HG03039 (cell line): ENCODE results near the gene CALM3.
"Not testable (repeated sequence)": the region's sequence is repeated elsewhere in the genome, so short reads cannot be mapped to it uniquely, and the experiment has no call there.

Source experiments
- ATAC-seq: cut with Tn5 transposase; IDR thresholded peaks from one replicate; pipeline ENCODE4 v1.9.1; 2021; ENCODE audit warnings: mild to moderate bottlenecking, moderate library complexity; ENCODE audit not compliant: unreplicated experiment

CALM3 gene

GRCh38 chr19:46601318-46602224, at the start of gene CALM3:
Gene CALM3, plus strand, starts transcription at chr19:46601330. Its CDS starts 105 bp downstream, at chr19:46601435.
- no peak for ATAC-seq

GRCh38 chr19:46552891-46553290, 48.2 kb upstream of the CALM3 start:
- no peak for ATAC-seq

- no peak for ATAC-seq
These were observed 47.0 kb upstream of the CALM3 start for GRCh38 chr19:46554161-46554560.

- ATAC-seq, result no peak
These were observed 45.4 kb upstream of the CALM3 start for GRCh38 chr19:46555628-46556280.

- ATAC-seq, result not testable (repeated sequence)
These were observed 44.7 kb upstream of the CALM3 start for GRCh38 chr19:46556471-46556870.

GRCh38 chr19:46559203-46559602, 41.9 kb upstream of the CALM3 start:
- ATAC-seq, result no peak

GRCh38 chr19:46559675-46560074, 41.5 kb upstream of the CALM3 start:
- not testable (repeated sequence) for ATAC-seq

GRCh38 chr19:46564701-46565100, 36.4 kb upstream of the CALM3 start:
- ATAC-seq, result no peak

GRCh38 chr19:46571495-46571894, 29.6 kb upstream of the CALM3 start:
- no peak for ATAC-seq

- no peak for ATAC-seq
These were observed 27.2 kb upstream of the CALM3 start for GRCh38 chr19:46573679-46574498.

GRCh38 chr19:46574533-46574932, 26.6 kb upstream of the CALM3 start:
- no peak for ATAC-seq

GRCh38 chr19:46578450-46578849, 22.7 kb upstream of the CALM3 start:
- no peak for ATAC-seq

GRCh38 chr19:46579361-46579879, 21.7 kb upstream of the CALM3 start:
- no peak for ATAC-seq

GRCh38 chr19:46580247-46580646, 20.9 kb upstream of the CALM3 start:
- no peak for ATAC-seq

GRCh38 chr19:46585539-46585938, 15.6 kb upstream of the CALM3 start:
- no peak for ATAC-seq

GRCh38 chr19:46586294-46586693, 14.8 kb upstream of the CALM3 start:
- no peak for ATAC-seq

- no peak for ATAC-seq
These were observed 13.3 kb upstream of the CALM3 start for GRCh38 chr19:46587861-46588260.

- no peak for ATAC-seq
These were observed 9.9 kb upstream of the CALM3 start for GRCh38 chr19:46591254-46591653.

GRCh38 chr19:46591870-46592269, 9.3 kb upstream of the CALM3 start:
- no peak for ATAC-seq

- ATAC-seq, result no peak
These were observed 5.1 kb upstream of the CALM3 start for GRCh38 chr19:46596008-46596407.

GRCh38 chr19:46598372-46598917, 2.7 kb upstream of the CALM3 start:
- no peak for ATAC-seq
